Nephron (organoid): ENCODE results near the gene HENMT1.
A peak's percentile ranks its signal among the peaks of the same experiment; 100 is the strongest.
"Not testable (repeated sequence)": the region's sequence is repeated elsewhere in the genome, so short reads cannot be mapped to it uniquely, and the experiment has no call there.

Experiments
- H3K27ac Mint-ChIP-seq, 3 experiments: 2 replicates each; pipeline ENCODE4 v1.8.0; 2020; ENCODE audit warnings: mixed read lengths in 3 of 3, mild to moderate bottlenecking in 2 of 3, moderate library complexity in 1 of 3
- H3K27me3 Mint-ChIP-seq: 2 replicates; pipeline ENCODE4 v1.8.0; 2021; ENCODE audit warnings: low read depth, mild to moderate bottlenecking, moderate library complexity, mixed read lengths
- H3K36me3 Mint-ChIP-seq: 2 replicates; pipeline ENCODE4 v1.8.0; 2020; ENCODE audit warnings: low read depth, mixed read lengths
- H3K4me1 Mint-ChIP-seq: 2 replicates; pipeline ENCODE4 v1.8.0; 2020; ENCODE audit warnings: mixed read lengths
- H3K4me3 Mint-ChIP-seq, 3 experiments: 2 replicates each; pipeline ENCODE4 v1.8.0; 2020; ENCODE audit warnings: mild to moderate bottlenecking in 3 of 3, mixed read lengths in 3 of 3, moderate library complexity in 2 of 3
- H3K9me3 Mint-ChIP-seq: 2 replicates; pipeline ENCODE4 v1.8.0; 2020; ENCODE audit warnings: mixed read lengths
- CTCF ChIP-seq, 3 experiments: fragments of 200-600 bp; sonication (generic); IDR thresholded peaks; one replicate each; pipeline ENCODE4 v1.5.0; 2021; ENCODE audit warnings: antibody characterized with exemption in 3 of 3; ENCODE audit not compliant: unreplicated experiment in 3 of 3

Gene HENMT1

GRCh38 chr1:108661030-108661609 is at the start of gene HENMT1:
Gene HENMT1, minus strand, starts transcription at chr1:108661093. Its CDS starts 1,209 bp downstream, at chr1:108659884.
- H3K4me3 Mint-ChIP-seq: peak within 1 kb of the TSS; percentile 78 to 88 (median 85)
- H3K36me3 Mint-ChIP-seq: no peaks in the 10 kb centered on the region
- no peak for TF ChIP-seq CTCF (IDR thresholded peaks at IDR 0.05; ENCODE audit: unreplicated experiment in 3 of 3)
- peaks cover 7% of the 10 kb centered on the region for H3K4me1 Mint-ChIP-seq
- no peaks in the 10 kb centered on the region for H3K27me3 Mint-ChIP-seq
- no peaks in the 10 kb centered on the region for H3K9me3 Mint-ChIP-seq
- H3K27ac Mint-ChIP-seq: peak within 1 kb of the TSS; percentile 87 to 97 (median 88)

- Mint-ChIP-seq H3K9me3 (no peaks in the 10 kb centered on the region), H3K4me1 (no peaks in the 10 kb centered on the region), H3K27ac (no peak overlapping the region), H3K27me3 (no peaks in the 10 kb centered on the region), H3K4me3 (no peak overlapping the region), H3K36me3 (no peaks in the 10 kb centered on the region)
- no peak for TF ChIP-seq CTCF (IDR thresholded peaks at IDR 0.05; ENCODE audit: unreplicated experiment in 3 of 3)
Observed at GRCh38 chr1:108708691-108709660, 48.1 kb upstream of the HENMT1 start.

- H3K9me3 Mint-ChIP-seq: no peaks in the 10 kb centered on the region
- H3K36me3 Mint-ChIP-seq: peaks cover 7% of the 10 kb centered on the region
- no peak overlapping the region for H3K27ac Mint-ChIP-seq
- H3K4me3 Mint-ChIP-seq: no peak overlapping the region
- TF ChIP-seq CTCF (IDR thresholded peaks at IDR 0.05; ENCODE audit: unreplicated experiment in 3 of 3): no peak
- no peaks in the 10 kb centered on the region for H3K4me1 Mint-ChIP-seq
- no peaks in the 10 kb centered on the region for H3K27me3 Mint-ChIP-seq
Observed at GRCh38 chr1:108706643-108707042, 45.8 kb upstream of the HENMT1 start.

- Mint-ChIP-seq H3K27ac (no peak overlapping the region), H3K4me1 (no peaks in the 10 kb centered on the region), H3K9me3 (no peaks in the 10 kb centered on the region), H3K36me3 (peaks cover 21% of the 10 kb centered on the region), H3K4me3 (no peak overlapping the region), H3K27me3 (no peaks in the 10 kb centered on the region)
- TF ChIP-seq CTCF (IDR thresholded peaks at IDR 0.05; ENCODE audit: unreplicated experiment in 3 of 3): no peak
Observed at GRCh38 chr1:108704496-108704895, 43.6 kb upstream of the HENMT1 start.

- Mint-ChIP-seq H3K36me3 (peaks cover 27% of the 10 kb centered on the region), H3K9me3 (no peaks in the 10 kb centered on the region), H3K4me3 (no peak overlapping the region), H3K4me1 (no peaks in the 10 kb centered on the region), H3K27me3 (no peaks in the 10 kb centered on the region), H3K27ac (no peak overlapping the region)
- TF ChIP-seq CTCF (IDR thresholded peaks at IDR 0.05; ENCODE audit: unreplicated experiment in 3 of 3): no peak
Observed at GRCh38 chr1:108703939-108704338, 43.0 kb upstream of the HENMT1 start.

GRCh38 chr1:108702109-108702508 is 41.2 kb upstream of the HENMT1 start:
- H3K4me3 Mint-ChIP-seq, H3K4me1 Mint-ChIP-seq, H3K9me3 Mint-ChIP-seq: not testable (repeated sequence)

More at GRCh38 chr1:108702109-108702508, 41.2 kb upstream of the HENMT1 start:
- H3K27me3 Mint-ChIP-seq, H3K27ac Mint-ChIP-seq: not testable (repeated sequence)
- H3K36me3 Mint-ChIP-seq: peaks cover 45% of the 10 kb centered on the region
